Breast epithelium (tissue), 3 donors: ENCODE results near the gene FRMD4A.

ENCODE experiments used
- CTCF ChIP-seq, 3 donors: fragments of 450-650 bp; IDR thresholded peaks; one replicate each; pipeline ENCODE4 v1.5.1; 2016 to 2017; ENCODE audit warnings: antibody characterized with exemption in 3 of 3, mild to moderate bottlenecking in 3 of 3, moderate library complexity in 3 of 3
- POLR2A ChIP-seq: fragments of 450-650 bp; IDR thresholded peaks from one replicate; pipeline ENCODE4 v1.6.1; 2016; ENCODE audit warnings: antibody characterized with exemption, mild to moderate bottlenecking, moderate library complexity

- TF ChIP-seq POLR2A (no peak), CTCF (IDR thresholded peaks at IDR 0.05) (no peak)
These were observed 12.7 kb downstream of the FRMD4A start for GRCh38 chr10:14318007-14318406.
